Naive thymus-derived CD8-positive, alpha-beta T cell (primary cell): ENCODE results near the gene C2CD2. TPM values are rescaled to one million over a fixed set of nuclear protein-coding genes. Genes with fewer than 3 reads are reported as not detected.

Experiments
- ATAC-seq, 2 donors: fragments of 150-1000 bp; cut with Tn5 transposase in 1 of 2; sonication (Bioruptor Pico), chemical (Tn5 transposase) in 1 of 2; 1 replicate in 1 of 2; 2 replicates in 1 of 2; pipeline ENCODE4 v1.10.0; 2021; ENCODE audit warnings: mild to moderate bottlenecking in 2 of 2, moderate library complexity in 2 of 2
- POLR2A ChIA-PET: fragments of 350-600 bp; sonication (Branson Sonifier 250); formaldehyde crosslinking; loops from one replicate; lab custom pipeline; 2021; ENCODE audit warnings: antibody characterized with exemption; lab: Charles Lee
- DNase-seq, 10 donors: peaks; one replicate each; pipeline versions ENCODE4 v3.0.0 to v3.0.0-alpha.2; 2020 to 2022
- H3K27ac Mint-ChIP-seq, 10 donors: one replicate each; pipeline ENCODE4 v1.8.0; 2020 to 2022; ENCODE audit warnings: mild to moderate bottlenecking in 10 of 10, mixed read lengths in 10 of 10, moderate library complexity in 4 of 10, inconsistent platforms in 1 of 10
- H3K27me3 Mint-ChIP-seq, 5 donors: one replicate each; pipeline ENCODE4 v1.8.0; 2021 to 2022; ENCODE audit warnings: mixed read lengths in 5 of 5
- H3K36me3 Mint-ChIP-seq, 3 donors: one replicate each; pipeline ENCODE4 v1.8.0; 2020 to 2022; ENCODE audit warnings: mixed read lengths in 3 of 3, mild to moderate bottlenecking in 2 of 3, inconsistent platforms in 1 of 3
- H3K4me1 Mint-ChIP-seq, 4 donors: one replicate each; pipeline ENCODE4 v1.8.0; 2021 to 2022; ENCODE audit warnings: mixed read lengths in 4 of 4
- H3K4me3 Mint-ChIP-seq, 10 donors: one replicate each; pipeline ENCODE4 v1.8.0; 2020 to 2022; ENCODE audit warnings: mild to moderate bottlenecking in 10 of 10, mixed read lengths in 10 of 10, moderate library complexity in 6 of 10, inconsistent platforms in 1 of 10
- H3K9me3 Mint-ChIP-seq, 9 donors: one replicate each; pipeline ENCODE4 v1.8.0; 2020 to 2022; ENCODE audit warnings: mixed read lengths in 9 of 9, mild to moderate bottlenecking in 3 of 9, inconsistent platforms in 1 of 9, moderate library complexity in 1 of 9
- polyA plus RNA-seq, 3 donors: library from polyadenylated mRNA; unstranded; fragments of 300-500 nt; fragmentation: Illumina TruSeq; gene quantifications; one replicate each; pipeline ENCODE4 v1.2.3, GENCODE V29; 2021
- total RNA-seq, 8 experiments: library from RNA in 2 of 8; stranded (reverse) in 2 of 8; gene quantifications; one replicate each; pipeline ENCODE4 v1.2.3 and lab custom pipeline; 2021 to 2026

C2CD2 gene
- total and polyA plus RNA-seq, 5 experiments from 2014 or later, result 2.4 to 14.6 (median 3.7) TPM

- no peaks in the 10 kb centered on the region for H3K4me1 Mint-ChIP-seq
- H3K9me3 Mint-ChIP-seq, result no peaks in the 10 kb centered on the region
- POLR2A ChIA-PET, result no interaction called here
- H3K27ac Mint-ChIP-seq, result no peak overlapping the region
- peak in 1 of 10 donors; percentile 28 for DNase-seq
- H3K36me3 Mint-ChIP-seq, result peaks cover 0 to 84% (median 36%) of the 10 kb centered on the region in 3 donors
- H3K4me3 Mint-ChIP-seq, result no peak overlapping the region
- no peak for ATAC-seq
- H3K27me3 Mint-ChIP-seq, result no peaks in the 10 kb centered on the region
Observed at GRCh38 chr21:41914358-41914757, 39.5 kb downstream of the C2CD2 start.

- H3K9me3 Mint-ChIP-seq, result no peaks in the 10 kb centered on the region
- H3K4me3 Mint-ChIP-seq, result no peak overlapping the region
- POLR2A ChIA-PET, result no interaction called here
- H3K27me3 Mint-ChIP-seq, result no peaks in the 10 kb centered on the region
- ATAC-seq (no peak), DNase-seq (peak in 1 of 10 donors; percentile 42)
- peaks cover 0 to 87% (median 37%) of the 10 kb centered on the region in 3 donors for H3K36me3 Mint-ChIP-seq
- no peaks in the 10 kb centered on the region for H3K4me1 Mint-ChIP-seq
- H3K27ac Mint-ChIP-seq, result peak overlapping the region in 1 of 10 donors; percentile 17
Observed at GRCh38 chr21:41913230-41913629, 40.6 kb downstream of the C2CD2 start.

- POLR2A ChIA-PET, result no interaction called here
- Mint-ChIP-seq H3K4me3 (no peak overlapping the region), H3K27me3 (no peaks in the 10 kb centered on the region), H3K27ac (no peak overlapping the region), H3K4me1 (no peaks in the 10 kb centered on the region), H3K36me3 (peaks cover 0 to 88% (median 24%) of the 10 kb centered on the region in 3 donors), H3K9me3 (no peaks in the 10 kb centered on the region)
- DNase-seq (no peak), ATAC-seq (no peak)
Observed at GRCh38 chr21:41908829-41909228, 45.0 kb downstream of the C2CD2 start.

- H3K36me3 Mint-ChIP-seq, result peaks cover 0 to 83% (median 27%) of the 10 kb centered on the region in 3 donors
- POLR2A ChIA-PET, result no interaction called here
- peak in 1 of 10 donors; percentile 46 for DNase-seq
- H3K27ac Mint-ChIP-seq, result peak overlapping the region in 1 of 10 donors; percentile 15
- H3K27me3 Mint-ChIP-seq, result no peaks in the 10 kb centered on the region
- no peaks in the 10 kb centered on the region for H3K9me3 Mint-ChIP-seq
- no peak for ATAC-seq
- no peaks in the 10 kb centered on the region for H3K4me1 Mint-ChIP-seq
- no peak overlapping the region for H3K4me3 Mint-ChIP-seq
Observed at GRCh38 chr21:41907496-41908258, 46.1 kb downstream of the C2CD2 start.

GRCh38 chr21:41906770-41907169 lies 47.0 kb downstream of the C2CD2 start:
- Mint-ChIP-seq H3K27me3 (no peaks in the 10 kb centered on the region), H3K4me3 (no peak overlapping the region), H3K4me1 (no peaks in the 10 kb centered on the region), H3K36me3 (peaks cover 0 to 83% (median 22%) of the 10 kb centered on the region in 3 donors), H3K9me3 (no peaks in the 10 kb centered on the region), H3K27ac (peak overlapping the region in 2 of 10 donors; percentile 34 to 71)
- no peak for ATAC-seq
- peak in 1 of 10 donors; percentile 45 for DNase-seq
- POLR2A ChIA-PET, result interaction anchor here (1.2 kb wide), 1 partner anchor 27 kb away, joined by 3 read pairs; no protein-coding TSS in a partner anchor

- POLR2A ChIA-PET, result no interaction called here
- no peaks in the 10 kb centered on the region for H3K9me3 Mint-ChIP-seq
- H3K4me3 Mint-ChIP-seq, result no peak overlapping the region
- peaks cover 7 to 63% (median 22%) of the 10 kb centered on the region in 3 donors for H3K36me3 Mint-ChIP-seq
- no peaks in the 10 kb centered on the region for H3K27me3 Mint-ChIP-seq
- H3K27ac Mint-ChIP-seq, result no peak overlapping the region
- DNase-seq (peak in 1 of 10 donors; percentile 3), ATAC-seq (no peak)
- peaks cover 5 to 18% (median 15%) of the 10 kb centered on the region in 4 donors for H3K4me1 Mint-ChIP-seq
Observed at GRCh38 chr21:41903559-41904351, 50.1 kb downstream of the C2CD2 start.

GRCh38 chr21:41902946-41903345 lies 50.9 kb downstream of the C2CD2 start:
- peaks cover 7 to 55% (median 22%) of the 10 kb centered on the region in 3 donors for H3K36me3 Mint-ChIP-seq
- H3K4me1 Mint-ChIP-seq, result peaks cover 9 to 24% (median 20%) of the 10 kb centered on the region in 4 donors
- no peak overlapping the region for H3K4me3 Mint-ChIP-seq
- H3K27ac Mint-ChIP-seq, result no peak overlapping the region
- ATAC-seq, result no peak
- POLR2A ChIA-PET, result no interaction called here
- no peaks in the 10 kb centered on the region for H3K9me3 Mint-ChIP-seq
- no peaks in the 10 kb centered on the region for H3K27me3 Mint-ChIP-seq
- DNase-seq, result peak in 1 of 10 donors; percentile 15

- DNase-seq (no peak), ATAC-seq (no peak)
- POLR2A ChIA-PET, result interaction anchor here (0.6 kb wide), 1 partner anchor 167 kb away, joined by 3 read pairs; no protein-coding TSS in a partner anchor
- H3K36me3 Mint-ChIP-seq, result peaks cover 7 to 44% (median 22%) of the 10 kb centered on the region in 3 donors
- peaks cover 12 to 30% (median 25%) of the 10 kb centered on the region in 4 donors for H3K4me1 Mint-ChIP-seq
- no peaks in the 10 kb centered on the region for H3K9me3 Mint-ChIP-seq
- H3K27ac Mint-ChIP-seq, result peak overlapping the region in 1 of 10 donors; percentile 24
- H3K27me3 Mint-ChIP-seq, result no peaks in the 10 kb centered on the region
- H3K4me3 Mint-ChIP-seq, result no peak overlapping the region
Observed at GRCh38 chr21:41901782-41902181, 52.0 kb downstream of the C2CD2 start.

GRCh38 chr21:41901099-41901498 lies 52.7 kb downstream of the C2CD2 start:
- ATAC-seq (no peak), DNase-seq (peak in 1 of 10 donors; percentile 1)
- Mint-ChIP-seq H3K27me3 (no peaks in the 10 kb centered on the region), H3K4me3 (no peak overlapping the region), H3K27ac (peak overlapping the region in 2 of 10 donors; percentile 23 to 54), H3K4me1 (peaks cover 12 to 33% (median 28%) of the 10 kb centered on the region in 4 donors), H3K36me3 (peaks cover 7 to 37% (median 16%) of the 10 kb centered on the region in 3 donors), H3K9me3 (no peaks in the 10 kb centered on the region)
- POLR2A ChIA-PET, result no interaction called here

GRCh38 chr21:41900401-41900800 lies 53.4 kb downstream of the C2CD2 start:
- Mint-ChIP-seq H3K36me3 (peaks cover 7 to 31% (median 10%) of the 10 kb centered on the region in 3 donors), H3K4me1 (peaks cover 18 to 40% (median 34%) of the 10 kb centered on the region in 4 donors), H3K9me3 (no peaks in the 10 kb centered on the region), H3K27ac (peak overlapping the region in 2 of 10 donors; percentile 20 to 53), H3K4me3 (no peak overlapping the region), H3K27me3 (no peaks in the 10 kb centered on the region)
- DNase-seq (no peak), ATAC-seq (no peak)
- POLR2A ChIA-PET, result no interaction called here

- peaks cover 20 to 48% (median 37%) of the 10 kb centered on the region in 4 donors for H3K4me1 Mint-ChIP-seq
- H3K36me3 Mint-ChIP-seq, result peaks cover 7 to 23% (median 10%) of the 10 kb centered on the region in 3 donors
- no peaks in the 10 kb centered on the region for H3K9me3 Mint-ChIP-seq
- peak overlapping the region; percentile 43 to 89 (median 80) for H3K27ac Mint-ChIP-seq
- DNase-seq (peak in 6 of 10 donors; percentile 9 to 35 (median 22)), ATAC-seq (peak; percentile 27 to 49)
- H3K27me3 Mint-ChIP-seq, result no peaks in the 10 kb centered on the region
- H3K4me3 Mint-ChIP-seq, result peak overlapping the region; percentile 22 to 83 (median 62)
- POLR2A ChIA-PET, result interaction anchor here (0.6 to 1.6 kb wide), 4 partner anchors 106 to 226 kb away, joined by 3 to 5 read pairs (median 4); no protein-coding TSS in a partner anchor
Observed at GRCh38 chr21:41899426-41900202, 54.2 kb downstream of the C2CD2 start.

- POLR2A ChIA-PET, result interaction anchor here (0.6 to 1.6 kb wide), 5 partner anchors 21 to 227 kb away, joined by 3 to 5 read pairs (median 3); no protein-coding TSS in a partner anchor
- Mint-ChIP-seq H3K27ac (peak overlapping the region in 8 of 10 donors; percentile 43 to 89 (median 83)), H3K27me3 (no peaks in the 10 kb centered on the region), H3K4me3 (peak overlapping the region in 6 of 10 donors; percentile 45 to 76 (median 66)), H3K9me3 (no peaks in the 10 kb centered on the region), H3K4me1 (peaks cover 20 to 48% (median 37%) of the 10 kb centered on the region in 4 donors), H3K36me3 (peaks cover 7 to 19% (median 10%) of the 10 kb centered on the region in 3 donors)
- DNase-seq (no peak), ATAC-seq (no peak)
Observed at GRCh38 chr21:41898998-41899397, 54.8 kb downstream of the C2CD2 start.
